Stimulated activated CD4-positive, alpha-beta T cell treated with anti-CD3 and anti-CD28 coated beads, TNF-alpha, amount 100 ng/mL, for 4 hours (primary cell): Measurements from ENCODE around the gene EPO.
"Not testable (repeated sequence)": the region's sequence is repeated elsewhere in the genome, so short reads cannot be mapped to it uniquely, and the experiment has no call there.

ENCODE experiments used
- DNase-seq, 3 experiments: peaks; one replicate each; pipeline ENCODE4 v3.0.0-alpha.2; 2020; ENCODE audit warnings: low read depth in 3 of 3

The EPO gene

GRCh38 chr7:100682991-100683658 lies 37.1 kb upstream of the EPO start:
- DNase-seq: no peak

DNA sequence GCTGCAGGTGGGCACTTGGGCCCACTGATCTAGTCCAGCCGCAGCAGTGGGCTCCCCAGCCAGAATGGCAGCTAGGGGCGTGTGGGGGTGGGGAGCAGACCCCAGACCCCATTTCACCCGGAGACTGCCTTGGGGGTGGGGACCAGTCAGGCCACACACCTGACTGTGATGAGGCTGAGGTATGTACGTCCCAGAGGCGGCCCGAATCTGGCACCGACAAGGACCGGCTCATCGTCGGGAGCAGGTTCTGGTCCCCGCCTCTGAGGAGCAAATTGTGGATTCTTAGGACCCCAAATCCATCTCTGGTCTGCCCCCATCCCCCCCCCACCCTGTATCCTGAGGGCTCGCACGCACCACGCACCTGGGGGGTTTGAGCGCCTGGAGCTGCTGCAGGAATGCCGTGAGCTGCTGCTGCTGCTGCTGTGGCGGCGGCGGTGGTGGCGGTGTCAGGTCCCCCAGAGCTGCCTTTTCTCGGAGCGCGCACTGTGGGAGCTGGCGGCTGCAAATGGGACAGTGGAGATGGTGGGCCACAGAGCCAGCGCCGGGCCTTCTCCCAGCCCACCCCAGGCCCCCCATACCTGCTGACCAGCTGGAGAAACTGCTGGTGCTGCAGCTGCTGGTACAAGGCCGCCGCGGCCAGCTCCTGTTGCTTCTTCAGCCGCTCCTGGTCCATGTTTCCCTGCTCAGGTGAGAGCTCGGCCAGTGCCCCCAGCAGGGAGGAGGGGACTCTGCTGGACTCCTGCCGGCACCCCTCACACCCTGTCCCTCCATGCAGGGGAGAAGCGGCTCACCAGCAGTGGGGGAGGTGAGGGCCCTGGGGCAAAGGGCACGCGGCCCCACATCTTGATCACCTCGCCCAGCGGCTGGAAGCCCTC lies 36.4 kb upstream of the EPO start:
- no peak for DNase-seq

DNA sequence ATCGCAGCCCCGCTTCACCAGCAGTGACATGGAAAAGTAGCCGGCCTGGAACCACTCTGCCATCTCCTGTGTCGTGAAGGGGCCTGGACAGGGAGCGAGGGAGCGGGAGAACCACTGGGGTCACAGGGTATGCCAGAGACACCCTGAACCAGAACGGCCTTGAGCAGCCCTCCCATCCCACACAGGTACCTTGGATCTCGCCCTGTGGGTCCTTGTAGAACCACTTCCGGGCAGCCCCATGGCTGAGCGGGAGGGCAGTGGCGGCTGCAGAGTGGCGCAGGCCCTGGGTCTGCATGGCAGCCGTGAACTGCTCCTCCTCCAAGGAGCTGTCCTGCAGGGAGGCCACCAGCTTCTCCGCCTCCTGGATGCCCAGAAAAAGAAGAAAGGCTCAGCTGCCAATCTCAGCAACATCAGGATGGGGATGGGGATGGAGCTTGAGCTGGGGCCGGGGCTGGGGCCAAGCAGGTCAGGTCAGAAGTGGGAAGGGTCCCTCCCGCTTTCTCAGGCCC lies 35.7 kb upstream of the EPO start:
- DNase-seq: no peak

- DNase-seq: no peak
Observed at GRCh38 chr7:100685049-100685605, 35.1 kb upstream of the EPO start.

DNA sequence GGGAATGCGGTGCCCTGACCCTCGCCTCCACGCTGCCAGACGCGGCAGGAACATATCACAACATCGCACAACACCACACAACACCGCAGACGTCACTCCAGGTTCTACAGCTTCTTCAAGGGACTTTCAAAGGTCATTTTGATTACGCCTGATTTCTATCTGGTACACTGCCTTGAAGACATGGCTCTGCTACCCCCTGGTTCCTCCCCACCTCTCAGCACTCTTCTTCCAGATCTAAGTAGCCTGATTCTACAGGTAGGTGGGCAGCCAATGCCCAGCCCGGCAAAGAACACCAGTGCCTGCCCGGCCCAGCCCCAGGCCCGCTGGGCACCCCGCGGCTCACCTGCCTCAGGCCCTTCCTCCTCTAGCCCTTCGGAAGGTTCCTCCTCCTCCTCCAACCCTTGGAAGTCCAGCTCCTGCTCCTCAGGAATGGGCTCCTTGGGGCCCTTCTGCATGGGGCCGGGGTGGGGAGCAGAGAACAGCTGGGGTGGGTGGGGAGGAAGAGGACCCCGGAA lies 34.6 kb upstream of the EPO start:
- no peak for DNase-seq

DNA sequence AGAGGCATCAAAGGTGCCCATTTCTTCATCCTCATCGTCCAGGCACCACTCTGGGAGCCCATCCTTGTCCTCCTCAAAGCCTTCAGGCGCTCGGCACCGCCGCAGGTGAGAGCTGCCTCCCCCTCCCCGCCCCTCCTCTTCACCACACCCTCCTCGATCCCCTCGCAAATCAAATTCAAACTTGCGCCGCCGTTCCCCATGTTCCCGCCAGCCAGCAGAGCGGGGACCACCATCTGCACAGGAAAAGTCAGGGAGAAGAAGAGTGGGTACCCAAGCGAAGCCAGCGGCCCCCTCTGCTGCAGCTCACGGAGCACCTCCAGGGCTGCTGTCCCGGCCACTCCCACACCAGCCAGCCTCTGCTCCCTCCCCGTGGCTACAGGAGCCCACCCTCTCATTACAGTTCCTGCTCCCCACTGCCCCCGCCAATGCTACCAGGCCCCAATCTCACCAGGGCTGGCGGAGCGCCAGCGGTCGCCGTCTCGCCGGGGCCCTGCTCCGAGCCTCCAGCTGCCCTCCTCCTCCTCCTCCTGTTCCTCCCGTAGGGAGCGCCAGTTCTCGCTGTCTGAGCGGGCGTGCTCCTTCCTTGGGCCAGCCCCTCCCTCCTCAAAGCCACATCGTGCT lies 34.0 kb upstream of the EPO start:
- no peak for DNase-seq

- no peak for DNase-seq
Observed at GRCh38 chr7:100686822-100687211, 33.5 kb upstream of the EPO start.

GRCh38 chr7:100687261-100687660 lies 33.0 kb upstream of the EPO start:
- no peak for DNase-seq

- DNase-seq: no peak
Observed at GRCh38 chr7:100687751-100688300, 32.4 kb upstream of the EPO start.

- DNase-seq: no peak
Observed at GRCh38 chr7:100688326-100688860, 31.9 kb upstream of the EPO start.

- DNase-seq: no peak
Observed at GRCh38 chr7:100689230-100690135, 30.8 kb upstream of the EPO start.

DNA sequence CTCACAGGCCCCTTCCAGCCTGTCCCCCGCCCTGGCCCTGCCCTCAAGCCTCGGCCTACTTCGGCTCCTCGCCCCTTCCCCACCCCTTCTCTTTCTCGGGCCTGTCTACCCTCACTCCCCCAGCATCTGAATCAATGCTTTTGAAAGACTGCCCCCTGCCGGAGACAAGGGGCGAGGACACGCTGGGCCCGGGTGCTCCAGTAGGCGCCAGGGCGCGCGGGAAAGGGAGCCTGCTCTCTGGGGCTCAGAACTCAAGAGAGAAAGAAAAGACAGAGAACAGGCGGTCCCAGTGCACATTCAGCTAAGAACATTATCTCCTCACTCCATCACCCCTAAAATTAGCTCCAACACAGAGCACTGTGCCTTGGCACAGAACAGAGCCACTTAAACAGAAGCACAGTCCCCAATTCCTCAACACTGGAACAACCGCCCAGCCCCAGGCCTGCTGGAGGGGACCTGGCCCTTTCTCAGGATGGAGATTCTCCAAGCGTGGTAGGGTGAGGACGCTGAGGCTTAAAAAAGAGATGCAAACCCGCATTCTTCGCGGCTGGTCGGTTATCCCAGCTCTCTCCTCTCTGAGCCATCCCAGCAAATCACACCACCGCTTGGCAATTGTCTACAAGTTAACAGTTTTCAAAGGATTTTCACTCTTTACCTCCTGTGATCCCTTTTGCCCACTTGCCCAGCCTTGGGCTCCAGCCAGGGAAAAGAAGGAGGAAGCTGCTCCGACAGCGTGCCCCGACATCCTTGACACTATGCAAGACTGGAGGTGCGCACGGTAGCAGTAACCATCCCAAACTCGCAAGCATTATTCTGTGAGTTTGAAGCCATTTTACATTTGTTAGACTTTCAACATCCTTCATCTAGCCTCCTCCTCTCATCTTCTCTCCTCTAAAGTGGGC lies 28.3 kb upstream of the EPO start:
- peak; percentile 67 to 71 (median 69) for DNase-seq

DNA sequence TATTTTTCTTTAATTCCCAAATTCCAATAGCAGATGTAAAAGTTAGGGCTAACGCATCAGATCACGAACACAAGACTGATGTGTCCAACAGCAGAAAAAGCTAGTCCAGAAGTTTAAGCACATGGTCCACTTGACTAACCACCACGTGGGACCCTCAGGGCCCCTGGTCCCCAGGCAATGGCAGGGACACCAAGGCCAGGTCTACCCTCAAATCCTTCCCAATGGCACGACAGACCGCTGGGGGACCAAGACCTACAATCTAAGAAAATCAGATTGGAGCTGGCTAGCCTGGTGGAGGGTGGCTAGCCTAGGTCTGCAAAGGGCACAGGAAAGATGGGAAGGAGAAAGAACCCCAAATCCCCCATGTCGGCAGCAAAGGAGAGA lies 27.7 kb upstream of the EPO start:
- DNase-seq: no peak

- DNase-seq: no peak
Observed at GRCh38 chr7:100693312-100694097, 26.8 kb upstream of the EPO start.

GRCh38 chr7:100694098-100694745 lies 26.0 kb upstream of the EPO start, which contains the start of gene GIGYF1:
TSS of gene GIGYF1 (minus strand) at chr7:100694250. CDS start at chr7:100688238, 6,012 bp downstream.
- peak in 2 of 3 experiments; percentile 44 to 53 for DNase-seq

GRCh38 chr7:100696123-100696521 lies 24.1 kb upstream of the EPO start:
- no peak for DNase-seq

DNA sequence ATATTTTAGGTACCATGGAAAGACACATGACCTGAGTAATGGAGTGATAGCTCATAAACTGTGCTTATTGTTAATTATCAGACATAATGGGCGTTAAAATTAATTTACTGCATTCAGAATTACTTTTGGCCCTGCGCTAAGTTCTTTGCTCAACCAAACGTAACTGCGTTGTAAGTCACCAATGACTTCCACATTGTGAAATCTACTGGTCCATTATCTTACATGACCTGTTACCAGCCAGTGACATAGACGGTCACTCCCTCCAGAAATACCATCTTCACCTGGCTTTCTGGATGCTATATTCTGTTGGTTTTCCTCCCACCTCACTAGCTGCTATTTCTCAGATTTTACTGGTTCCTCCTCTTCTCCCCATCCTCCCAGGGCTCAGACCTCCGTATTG lies 21.2 kb upstream of the EPO start:
- DNase-seq: no peak

- not testable (repeated sequence) for DNase-seq
Observed at GRCh38 chr7:100701089-100701488, 19.2 kb upstream of the EPO start.
